Measurements from ENCODE around the gene RXRA. TPM values are rescaled to one million over a fixed set of nuclear protein-coding genes. Genes with fewer than 3 reads are reported as not detected.
"Not testable (repeated sequence)": the region's sequence is repeated elsewhere in the genome, so short reads cannot be mapped to it uniquely, and the experiment has no call there.

The RXRA gene
- total RNA-seq, 1 donor from 2014 or later = 22.8 TPM

- Mint-ChIP-seq H3K27ac (no peak overlapping the region), H3K4me3 (ENCODE audit: low read depth) (no peak overlapping the region), H3K27me3 (ENCODE audit: low read depth) (peaks cover 9% of the 10 kb centered on the region), H3K9me3 (peaks cover 4% of the 10 kb centered on the region), H3K4me1 (ENCODE audit: low read depth) (no peaks in the 10 kb centered on the region), H3K36me3 (ENCODE audit: low read depth) (no peaks in the 10 kb centered on the region)
- intact Hi-C loops (cut with micrococcal nuclease) = no loop called here
- DNase-seq (ENCODE audit: low spot score) = no peak
Measured at GRCh38 chr9:134307674-134308638, 18.3 kb upstream of the RXRA start.

- H3K4me3 Mint-ChIP-seq (ENCODE audit: low read depth); H3K4me1 Mint-ChIP-seq (ENCODE audit: low read depth); DNase-seq (ENCODE audit: low spot score); intact Hi-C loops (cut with micrococcal nuclease); H3K9me3 Mint-ChIP-seq; H3K36me3 Mint-ChIP-seq (ENCODE audit: low read depth); H3K27ac Mint-ChIP-seq: not testable (repeated sequence)
- H3K27me3 Mint-ChIP-seq (ENCODE audit: low read depth) = peaks cover 15% of the 10 kb centered on the region
Measured at GRCh38 chr9:134308639-134309220, 17.5 kb upstream of the RXRA start.

DNA sequence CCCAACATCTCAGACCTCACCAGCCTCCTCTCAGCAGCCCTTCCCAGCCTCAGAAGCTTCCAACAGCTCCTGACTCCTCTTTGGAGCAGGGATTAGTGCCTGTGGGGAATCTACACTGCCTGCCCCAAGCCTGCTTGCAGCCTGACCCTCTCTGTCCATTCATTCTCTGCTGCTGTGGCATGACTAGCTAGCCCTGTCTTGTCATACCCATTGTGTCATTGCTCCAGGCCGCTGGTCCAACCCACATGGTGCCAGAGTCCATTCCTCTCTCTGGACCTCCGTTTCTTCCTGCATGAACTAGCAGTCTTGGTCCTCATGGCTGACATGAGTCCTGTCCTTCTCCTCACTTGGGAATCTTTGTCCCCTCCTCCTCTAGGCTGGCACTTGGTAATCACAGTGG is 12.8 kb upstream of the RXRA start:
- Mint-ChIP-seq H3K4me3 (ENCODE audit: low read depth) (no peak overlapping the region), H3K36me3 (ENCODE audit: low read depth) (no peaks in the 10 kb centered on the region), H3K27ac (no peak overlapping the region), H3K27me3 (ENCODE audit: low read depth) (peaks cover 16% of the 10 kb centered on the region), H3K4me1 (ENCODE audit: low read depth) (no peaks in the 10 kb centered on the region), H3K9me3 (peaks cover 4% of the 10 kb centered on the region)
- DNase-seq (ENCODE audit: low spot score) = no peak
- intact Hi-C loops (cut with micrococcal nuclease) = no loop called here

GRCh38 chr9:134314039-134314949 is 12.0 kb upstream of the RXRA start:
- no peak for DNase-seq (ENCODE audit: low spot score)
- Mint-ChIP-seq H3K27ac (no peak overlapping the region), H3K27me3 (ENCODE audit: low read depth) (peaks cover 16% of the 10 kb centered on the region), H3K4me3 (ENCODE audit: low read depth) (no peak overlapping the region), H3K36me3 (ENCODE audit: low read depth) (no peaks in the 10 kb centered on the region), H3K4me1 (ENCODE audit: low read depth) (no peaks in the 10 kb centered on the region), H3K9me3 (peaks cover 4% of the 10 kb centered on the region)
- intact Hi-C loops (cut with micrococcal nuclease) = no loop called here

GRCh38 chr9:134314950-134315715 is 11.1 kb upstream of the RXRA start:
- no peaks in the 10 kb centered on the region for H3K4me1 Mint-ChIP-seq (ENCODE audit: low read depth)
- no peak overlapping the region for H3K27ac Mint-ChIP-seq
- no peaks in the 10 kb centered on the region for H3K36me3 Mint-ChIP-seq (ENCODE audit: low read depth)
- no peak overlapping the region for H3K4me3 Mint-ChIP-seq (ENCODE audit: low read depth)
- intact Hi-C loops (cut with micrococcal nuclease) = no loop called here
- peaks cover 4% of the 10 kb centered on the region for H3K9me3 Mint-ChIP-seq
- H3K27me3 Mint-ChIP-seq (ENCODE audit: low read depth) = peaks cover 16% of the 10 kb centered on the region
- no peak for DNase-seq (ENCODE audit: low spot score)

GRCh38 chr9:134315716-134316448 is 10.4 kb upstream of the RXRA start:
- Mint-ChIP-seq H3K4me3 (ENCODE audit: low read depth) (no peak overlapping the region), H3K9me3 (peaks cover 4% of the 10 kb centered on the region), H3K27ac (no peak overlapping the region), H3K4me1 (ENCODE audit: low read depth) (no peaks in the 10 kb centered on the region), H3K27me3 (ENCODE audit: low read depth) (peaks cover 16% of the 10 kb centered on the region), H3K36me3 (ENCODE audit: low read depth) (no peaks in the 10 kb centered on the region)
- DNase-seq (ENCODE audit: low spot score) = no peak
- intact Hi-C loops (cut with micrococcal nuclease) = no loop called here

DNA sequence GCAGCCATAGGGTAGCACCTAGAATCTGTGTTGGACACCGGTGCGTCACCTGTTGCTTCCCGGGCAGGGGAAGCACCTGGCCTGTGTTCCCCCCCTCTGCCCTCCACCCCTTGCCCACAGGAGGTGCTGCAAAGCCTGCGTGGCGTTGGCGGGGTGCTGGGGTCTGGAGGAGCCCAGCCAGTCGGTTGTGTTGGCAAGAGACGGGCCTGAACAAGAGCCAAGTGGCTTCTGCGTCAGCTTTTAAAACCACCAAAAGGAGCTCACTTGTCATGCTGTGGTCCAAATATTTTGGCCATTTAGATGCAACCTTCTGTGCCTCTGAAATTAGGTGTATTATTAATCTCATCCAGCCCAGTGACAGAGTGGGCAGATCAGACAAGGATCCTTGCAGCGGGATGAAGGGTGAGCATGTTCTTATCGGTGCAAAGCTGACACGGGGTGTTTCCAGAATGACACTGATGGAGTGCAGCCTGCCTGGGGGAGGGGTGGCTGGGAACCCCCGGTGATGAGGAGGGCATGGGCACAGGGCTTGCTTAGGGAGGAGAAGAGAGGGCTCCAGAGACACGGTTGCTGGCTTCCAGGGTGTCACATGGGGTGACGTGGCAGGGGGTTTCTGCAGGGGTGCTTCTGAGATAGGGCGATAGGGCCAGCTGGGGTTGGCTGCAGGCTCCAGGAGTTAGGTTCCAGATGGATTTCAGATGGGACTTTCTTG is 9.7 kb upstream of the RXRA start:
- intact Hi-C loops (cut with micrococcal nuclease) = no loop called here

GRCh38 chr9:134317400-134317789 is 8.9 kb upstream of the RXRA start:
- DNase-seq (ENCODE audit: low spot score) = no peak
- intact Hi-C loops (cut with micrococcal nuclease) = no loop called here
- Mint-ChIP-seq H3K27me3 (ENCODE audit: low read depth) (peaks cover 10% of the 10 kb centered on the region), H3K27ac (no peak overlapping the region), H3K9me3 (no peaks in the 10 kb centered on the region), H3K4me1 (ENCODE audit: low read depth) (no peaks in the 10 kb centered on the region), H3K4me3 (ENCODE audit: low read depth) (no peak overlapping the region), H3K36me3 (ENCODE audit: low read depth) (no peaks in the 10 kb centered on the region)

More for the DNA sequence above, 9.7 kb upstream of the RXRA start:
- H3K27me3 Mint-ChIP-seq (ENCODE audit: low read depth) = peaks cover 15% of the 10 kb centered on the region
- H3K4me1 Mint-ChIP-seq (ENCODE audit: low read depth) = no peaks in the 10 kb centered on the region
- no peak for DNase-seq (ENCODE audit: low spot score)
- no peak overlapping the region for H3K4me3 Mint-ChIP-seq (ENCODE audit: low read depth)
- H3K36me3 Mint-ChIP-seq (ENCODE audit: low read depth) = no peaks in the 10 kb centered on the region
- H3K9me3 Mint-ChIP-seq = peaks cover 3% of the 10 kb centered on the region
- no peak overlapping the region for H3K27ac Mint-ChIP-seq

GRCh38 chr9:134317790-134318414 is 8.4 kb upstream of the RXRA start:
- Mint-ChIP-seq H3K36me3 (ENCODE audit: low read depth) (no peaks in the 10 kb centered on the region), H3K4me1 (ENCODE audit: low read depth) (no peaks in the 10 kb centered on the region), H3K27ac (no peak overlapping the region), H3K9me3 (no peaks in the 10 kb centered on the region), H3K27me3 (ENCODE audit: low read depth) (peaks cover 10% of the 10 kb centered on the region), H3K4me3 (ENCODE audit: low read depth) (no peak overlapping the region)
- DNase-seq (ENCODE audit: low spot score) = no peak
- intact Hi-C loops (cut with micrococcal nuclease) = no loop called here

DNA sequence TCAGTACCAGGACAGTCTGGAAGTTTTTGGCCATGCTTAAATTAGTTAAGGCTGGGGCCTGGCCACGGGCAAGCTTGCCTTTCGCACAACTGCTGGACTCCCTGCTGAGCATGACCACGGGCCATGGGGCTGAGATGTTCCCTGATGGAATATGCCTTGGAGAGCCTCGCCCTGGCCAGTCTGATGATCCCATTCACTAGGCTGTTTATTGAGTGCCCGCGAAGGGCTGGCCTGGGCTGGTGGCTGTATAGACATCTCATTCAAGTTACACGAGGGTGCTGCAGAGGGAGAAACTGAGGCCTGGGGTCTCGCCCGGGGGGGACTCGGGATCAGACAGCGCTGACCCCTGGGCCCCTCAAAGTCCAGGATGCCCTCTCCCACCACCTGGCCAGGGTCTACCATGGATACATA is 7.8 kb upstream of the RXRA start:
- no peaks in the 10 kb centered on the region for H3K36me3 Mint-ChIP-seq (ENCODE audit: low read depth)
- no peak overlapping the region for H3K27ac Mint-ChIP-seq
- no peaks in the 10 kb centered on the region for H3K4me1 Mint-ChIP-seq (ENCODE audit: low read depth)
- no peaks in the 10 kb centered on the region for H3K9me3 Mint-ChIP-seq
- no peak for DNase-seq (ENCODE audit: low spot score)
- peaks cover 9% of the 10 kb centered on the region for H3K27me3 Mint-ChIP-seq (ENCODE audit: low read depth)
- H3K4me3 Mint-ChIP-seq (ENCODE audit: low read depth) = no peak overlapping the region
- intact Hi-C loops (cut with micrococcal nuclease) = no loop called here

DNA sequence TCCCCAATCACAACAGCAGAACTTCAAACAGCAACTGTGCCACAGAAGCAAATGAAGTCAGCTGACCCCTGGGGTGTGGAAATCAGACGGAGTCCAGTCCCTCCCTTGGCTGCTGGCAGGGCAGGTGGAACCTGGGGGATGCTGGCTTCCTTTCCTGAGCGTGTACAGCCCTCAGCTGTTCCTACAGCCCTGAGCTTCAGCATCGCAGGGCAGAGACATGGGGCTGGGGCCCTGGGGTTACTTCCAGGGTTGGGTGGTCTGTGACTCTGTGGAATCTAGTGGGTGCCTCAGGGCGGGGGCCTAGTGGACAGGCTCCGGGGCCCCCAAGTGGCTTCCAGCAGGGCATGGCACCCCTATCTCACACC is 7.3 kb upstream of the RXRA start:
- DNase-seq (ENCODE audit: low spot score) = no peak
- no peaks in the 10 kb centered on the region for H3K36me3 Mint-ChIP-seq (ENCODE audit: low read depth)
- intact Hi-C loops (cut with micrococcal nuclease) = no loop called here

More for the DNA sequence above, 7.3 kb upstream of the RXRA start:
- Mint-ChIP-seq H3K9me3 (no peaks in the 10 kb centered on the region), H3K4me3 (ENCODE audit: low read depth) (no peak overlapping the region), H3K27ac (no peak overlapping the region), H3K4me1 (ENCODE audit: low read depth) (no peaks in the 10 kb centered on the region), H3K27me3 (ENCODE audit: low read depth) (peaks cover 10% of the 10 kb centered on the region)
